GM18873 (cell line): ENCODE data around the gene ECHS1.
A peak's percentile ranks its signal among the peaks of the same experiment; 100 is the strongest.

ENCODE experiments used
- ATAC-seq: cut with Tn5 transposase; IDR thresholded peaks from one replicate; pipeline ENCODE4 v1.9.1; 2021; ENCODE audit warnings: mild to moderate bottlenecking, moderate library complexity, moderate number of reproducible peaks; ENCODE audit not compliant: unreplicated experiment, low FRiP score

Gene ECHS1

GRCh38 chr10:133361227-133361626 lies 11.9 kb downstream of the ECHS1 start:
- ATAC-seq, result no peak

GRCh38 chr10:133359972-133360610 lies 13.1 kb downstream of the ECHS1 start:
- ATAC-seq, result no peak

DNA sequence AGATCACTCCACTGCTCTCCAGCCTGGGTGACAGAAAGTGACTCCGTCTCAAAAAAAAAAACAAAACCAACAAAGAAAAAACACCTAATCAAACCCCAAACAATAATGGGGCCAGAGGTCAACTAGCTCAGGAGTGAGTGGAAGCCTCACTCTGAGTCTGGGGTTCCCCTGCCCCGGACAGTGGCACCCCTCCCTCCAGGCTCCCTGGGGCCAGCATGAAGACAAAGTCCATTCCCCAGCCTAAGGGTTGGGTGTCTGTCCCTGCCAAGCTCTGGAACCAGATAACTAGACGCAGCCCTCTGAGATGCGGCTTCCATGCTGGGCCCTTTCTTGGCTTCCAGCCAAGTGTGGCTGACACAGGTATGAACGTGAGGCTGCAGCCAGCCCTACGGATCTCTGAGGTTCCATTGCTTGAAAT lies 13.6 kb downstream of the ECHS1 start:
- ATAC-seq, result no peak

DNA sequence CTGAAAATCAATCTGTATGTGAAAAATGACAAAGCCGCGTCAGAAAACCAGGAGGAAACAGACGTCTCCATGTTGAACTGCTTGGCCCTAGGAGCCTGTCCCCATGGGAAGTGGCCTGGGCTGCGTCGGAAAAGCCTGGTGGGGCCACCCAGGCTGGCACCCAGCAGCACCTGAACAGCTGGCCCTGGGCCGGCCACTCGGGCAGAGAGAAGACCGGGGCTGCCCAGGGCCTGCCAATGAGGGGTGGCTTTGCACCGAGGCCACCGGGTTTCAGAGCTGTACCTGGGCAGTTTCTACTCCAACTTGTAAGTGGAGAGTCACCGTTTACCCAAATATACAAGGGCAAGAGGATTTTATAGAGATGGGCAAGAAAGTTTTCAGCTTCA lies 14.2 kb downstream of the ECHS1 start:
- ATAC-seq, result no peak

DNA sequence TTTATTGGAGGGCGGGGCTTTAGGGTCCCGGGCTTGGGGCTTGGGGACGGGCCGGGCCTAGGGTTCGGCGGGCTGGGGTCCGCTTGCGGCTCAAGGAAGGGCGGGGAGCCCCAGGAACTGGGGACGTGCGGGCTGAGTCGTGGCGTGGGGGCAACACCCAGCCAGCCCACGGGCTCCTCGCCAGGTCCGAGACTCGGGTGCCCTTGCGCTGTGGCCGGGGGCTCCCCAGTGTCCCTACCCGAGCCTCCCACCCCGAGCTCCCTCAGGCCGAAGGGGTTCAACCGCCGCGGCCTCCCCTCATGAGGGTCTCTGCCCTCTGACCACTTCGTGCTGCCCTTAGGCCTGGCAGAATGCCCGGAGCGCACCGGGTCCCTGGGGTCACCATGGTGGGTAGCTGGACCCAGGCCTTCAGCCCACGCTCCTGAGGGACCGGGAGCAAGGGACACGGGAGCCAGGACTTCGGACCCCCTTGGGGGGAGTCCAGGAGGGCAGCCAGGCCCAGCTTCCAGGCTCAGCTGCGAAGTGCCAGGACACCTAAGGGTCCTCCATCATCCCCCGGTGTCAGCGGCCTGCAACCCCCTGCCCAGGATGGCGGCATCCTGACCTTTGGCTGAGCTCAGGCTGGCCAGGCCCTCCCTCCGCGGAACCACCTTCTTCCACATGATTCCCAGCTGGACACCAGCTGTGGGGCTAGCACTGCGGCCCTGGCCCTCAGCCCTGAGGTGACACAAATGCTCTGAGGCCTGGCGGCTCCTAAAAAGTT lies 14.8 kb downstream of the ECHS1 start:
- no peak for ATAC-seq

- ATAC-seq, result peak; percentile 50
Observed at GRCh38 chr10:133357285-133358161, 15.6 kb downstream of the ECHS1 start, which contains the start of gene FUOM. FUOM (minus strand) TSS chr10:133358019; CDS start chr10:133358007, 12 bp downstream.

DNA sequence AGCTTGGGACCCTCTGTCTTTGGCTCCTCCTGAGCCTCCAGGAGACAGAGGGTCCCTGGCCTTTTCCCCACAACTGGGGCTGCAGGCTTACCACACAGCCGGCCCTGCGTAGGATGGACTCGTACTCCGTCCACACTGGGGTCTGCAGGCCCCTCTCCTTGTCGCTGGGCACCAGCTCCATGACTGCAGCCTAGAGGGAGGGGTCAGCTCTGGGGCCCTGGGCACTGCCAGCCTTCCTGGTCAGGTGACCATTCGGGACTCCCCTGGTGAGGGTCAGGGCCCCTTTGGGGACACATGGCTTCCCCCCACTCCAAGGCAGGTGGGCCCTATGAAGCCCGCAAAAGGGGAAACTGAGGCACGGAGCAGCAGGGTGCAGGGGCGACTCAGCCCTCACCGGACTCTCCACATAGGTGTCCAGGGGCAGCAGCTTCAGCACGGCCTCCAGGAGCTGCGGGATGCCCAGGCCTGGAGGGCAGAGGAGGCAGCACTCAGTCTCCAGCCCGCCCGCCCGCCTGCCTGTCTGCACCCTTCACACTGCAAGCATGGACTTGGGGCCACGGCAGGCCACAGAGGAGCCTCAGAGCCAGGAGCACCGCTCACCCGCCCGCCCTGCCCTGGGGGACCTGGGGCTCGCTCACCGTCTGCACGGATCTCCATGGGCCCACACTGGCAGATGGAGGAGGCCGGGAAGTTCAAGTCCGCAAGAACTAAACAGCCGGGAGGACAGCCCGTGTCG lies 16.4 kb downstream of the ECHS1 start:
- no peak for ATAC-seq

- no peak for ATAC-seq
Observed at GRCh38 chr10:133355991-133356390, 17.2 kb downstream of the ECHS1 start.

DNA sequence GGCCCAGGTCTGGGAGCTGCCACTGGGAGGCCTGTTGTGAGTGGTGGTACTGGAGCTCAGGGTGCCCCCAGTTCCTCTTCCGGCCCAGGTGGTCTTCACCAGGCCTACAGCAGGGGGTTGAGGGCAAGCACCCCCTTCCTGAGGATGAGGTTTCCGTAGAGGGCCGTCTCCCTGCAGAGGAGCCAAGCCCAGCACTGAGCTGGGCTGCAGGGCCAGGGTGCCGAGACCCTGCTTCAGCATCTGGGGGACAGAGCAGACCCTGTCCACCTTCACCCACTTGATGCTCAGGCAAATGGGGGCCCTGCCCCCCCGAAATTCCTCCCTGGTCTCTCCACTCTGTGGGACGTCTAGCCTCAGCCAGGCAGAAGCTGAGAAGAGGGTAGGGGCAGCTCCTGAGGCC lies 17.9 kb downstream of the ECHS1 start:
- ATAC-seq, result no peak

GRCh38 chr10:133354672-133355240 lies 18.4 kb downstream of the ECHS1 start:
- ATAC-seq, result no peak

- no peak for ATAC-seq
Observed at GRCh38 chr10:133353988-133354605, 19.1 kb downstream of the ECHS1 start.

DNA sequence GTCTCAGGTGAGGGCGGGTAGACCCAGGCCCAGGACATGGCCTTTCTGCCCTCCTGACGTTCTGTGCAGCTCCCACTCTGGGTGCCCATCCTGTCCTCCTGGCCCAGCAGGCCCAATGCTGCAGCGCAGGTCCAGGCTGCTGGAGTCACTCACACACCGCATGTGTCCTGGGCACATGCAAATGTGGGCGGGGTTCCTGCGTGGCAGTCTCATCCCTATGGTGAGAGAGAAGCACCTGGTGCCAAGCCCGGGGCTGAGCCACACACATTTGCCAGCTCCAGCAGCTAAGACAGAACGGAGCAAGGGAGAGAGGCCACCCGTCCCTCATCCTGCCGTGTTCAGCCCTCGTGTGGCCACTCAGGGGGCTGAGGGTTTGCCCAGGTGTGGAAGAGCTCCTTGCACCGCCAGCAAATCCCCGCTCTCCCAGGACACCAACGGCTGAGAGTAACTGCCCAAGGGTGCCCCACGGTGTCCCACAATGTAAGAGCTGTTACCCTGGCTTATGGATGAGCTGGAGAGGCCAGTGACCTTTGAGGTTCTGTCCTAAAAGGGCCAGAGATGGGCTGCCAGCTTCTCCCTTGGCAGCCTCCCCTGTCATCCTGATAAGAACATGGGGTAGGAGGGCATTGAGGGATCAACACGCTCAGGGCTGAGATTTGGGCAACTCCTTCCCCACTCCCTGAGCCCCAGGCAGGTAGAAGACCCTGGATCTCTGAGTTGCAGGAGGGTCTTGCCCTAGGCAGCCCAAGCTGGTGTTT lies 19.8 kb downstream of the ECHS1 start:
- ATAC-seq, result no peak

DNA sequence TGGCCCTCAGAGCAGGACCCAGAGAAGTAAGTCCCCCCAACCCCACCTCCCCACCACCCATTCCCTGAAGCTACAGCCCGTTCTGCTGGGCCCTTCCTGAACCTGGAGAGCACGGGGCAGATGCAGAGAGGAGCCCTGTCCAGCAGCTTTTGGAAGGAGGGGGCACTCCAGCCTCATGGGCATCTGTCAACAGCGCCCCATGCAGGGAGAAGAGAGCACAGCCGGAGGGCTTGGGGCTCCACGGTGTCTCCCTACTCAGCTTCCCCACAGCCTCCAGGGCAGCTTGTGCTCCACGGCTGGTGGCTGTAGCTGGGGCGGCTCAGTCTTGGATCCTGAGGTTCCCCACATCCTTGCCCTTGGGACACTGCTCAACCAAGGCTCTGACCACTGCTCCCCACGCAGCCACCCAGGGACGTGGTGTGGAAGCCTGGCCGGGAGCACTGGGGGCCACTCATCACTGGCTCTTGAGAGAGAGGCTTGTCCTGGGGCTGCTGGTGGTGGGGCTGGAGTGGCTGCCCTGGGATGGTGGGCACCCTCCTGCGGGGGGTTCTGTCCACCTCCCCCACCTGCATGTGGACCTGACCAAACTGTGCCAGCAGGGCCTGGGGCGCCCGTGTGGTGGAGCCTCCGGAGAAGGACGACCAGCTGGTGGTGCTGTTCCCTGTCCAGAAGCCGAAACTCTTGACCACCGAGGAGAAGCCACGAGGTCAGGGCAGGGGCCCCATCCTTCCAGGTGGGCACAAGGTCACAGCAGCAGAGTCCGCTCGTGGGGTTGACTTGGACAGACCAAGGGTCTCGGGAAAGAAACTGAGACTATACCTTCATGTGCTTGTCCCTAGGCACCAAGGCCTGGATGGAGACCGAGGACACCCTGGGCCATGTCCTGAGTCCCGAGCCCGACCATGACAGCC lies 21.5 kb downstream of the ECHS1 start:
- no peak for ATAC-seq

DNA sequence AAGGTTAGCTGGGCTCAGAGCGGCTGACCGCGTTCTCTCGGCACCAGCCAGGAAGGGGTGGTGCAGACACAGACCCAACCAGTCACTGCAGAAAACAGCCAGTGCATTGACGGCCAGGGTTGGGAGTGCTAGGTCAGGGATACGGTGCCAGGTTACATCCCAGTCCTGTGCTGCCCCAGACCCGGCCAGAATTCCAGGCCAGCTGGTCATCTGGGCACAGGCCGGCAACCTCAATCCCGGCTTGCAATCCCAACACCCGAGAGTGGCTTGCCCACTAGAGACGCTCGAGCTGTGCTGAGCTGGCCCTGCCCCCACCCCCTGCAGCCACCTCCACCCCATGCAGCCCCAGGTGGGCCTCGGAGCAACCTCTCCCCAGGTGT lies 22.2 kb downstream of the ECHS1 start:
- no peak for ATAC-seq

DNA sequence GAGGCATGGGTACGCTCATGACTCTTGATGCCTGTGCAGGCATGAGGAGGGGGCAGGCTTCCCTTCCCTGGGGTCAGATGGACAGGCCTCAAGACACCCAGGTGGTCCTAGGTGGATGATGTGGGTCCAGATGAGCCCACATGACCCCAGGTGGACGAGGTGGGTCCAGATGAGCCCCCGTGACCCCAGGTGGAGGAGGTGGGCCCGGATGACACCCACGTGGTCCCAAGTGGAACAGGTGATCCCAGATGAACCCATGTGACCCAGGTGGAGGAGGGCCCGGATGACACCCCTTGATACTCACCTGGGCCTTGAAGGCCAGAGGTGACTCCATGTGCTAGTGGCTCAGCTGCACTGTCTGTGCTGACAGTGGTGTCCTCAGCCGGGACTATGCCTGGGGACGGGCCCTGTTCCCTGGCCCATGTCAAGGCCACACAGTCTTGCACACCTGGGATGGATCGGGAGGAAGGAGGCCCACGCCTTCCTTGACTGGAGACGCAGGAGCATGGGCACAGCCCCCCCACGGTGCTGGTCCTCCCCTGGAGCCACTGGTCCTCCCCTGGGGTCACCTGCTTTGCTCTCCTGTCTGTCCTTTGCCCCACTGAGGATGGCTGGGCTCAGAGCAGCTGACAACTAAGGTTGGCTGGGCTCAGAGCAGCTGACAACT lies 22.7 kb downstream of the ECHS1 start:
- ATAC-seq, result no peak

- ATAC-seq, result no peak
Observed at GRCh38 chr10:133349577-133350011, 23.6 kb downstream of the ECHS1 start.

GRCh38 chr10:133349160-133349568 lies 24.0 kb downstream of the ECHS1 start:
- no peak for ATAC-seq
